ENCODE data around the gene SLC5A3. TPM values are rescaled to one million over a fixed set of nuclear protein-coding genes. Genes with fewer than 3 reads are reported as not detected.

The SLC5A3 gene
- total and polyA plus RNA-seq, 2 of the 8 experiments (the other 6 are each of a cell fraction or from before 2014, with no cell fraction given): 4.0 to 19.4 TPM

DNA sequence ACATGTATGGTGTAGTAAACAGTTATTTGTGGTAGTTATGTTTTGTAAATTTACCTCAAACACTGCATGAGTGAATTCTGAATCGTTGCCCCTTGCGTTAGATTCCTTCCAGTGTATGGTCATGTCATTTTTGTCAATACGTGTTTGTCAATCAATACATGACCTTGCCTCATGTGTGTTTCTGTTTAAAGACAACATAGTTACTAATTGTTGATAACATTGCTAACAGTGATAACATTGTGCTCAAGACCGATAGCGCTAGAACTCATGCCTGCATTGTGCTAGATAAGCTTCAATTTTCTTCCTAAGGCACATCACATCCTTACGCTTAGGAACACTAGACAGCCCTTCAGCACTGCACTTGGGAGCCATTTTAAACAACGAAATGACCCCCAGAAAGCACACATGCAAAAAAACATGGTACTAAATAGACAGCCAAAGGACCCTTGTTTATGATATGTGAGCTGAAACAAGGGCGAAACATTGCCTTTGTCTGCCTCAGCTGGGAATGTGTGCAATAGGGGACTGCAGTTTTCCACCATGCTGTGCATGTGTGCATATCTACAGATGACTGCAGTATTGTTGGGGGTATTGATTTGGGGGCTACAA, 37.3 kb downstream of the SLC5A3 start:
- DNase-seq (ENCODE audit: low read depth in 1 of 2, low spot score in 2 of 2) (no peak), FAIRE-seq (no peak)
- no peak overlapping the region for H4K91ac ChIP-seq (replicated peaks; ENCODE audit: insufficient read length, low read length)
- no peak overlapping the region for H3K27ac ChIP-seq (ENCODE audit: low read depth, low read length)
- H2BK120ac ChIP-seq (replicated peaks; ENCODE audit: low read depth, low read length): no peak overlapping the region
- H4K5ac ChIP-seq (ENCODE audit: insufficient read length, low read depth, low read length): no peak overlapping the region
- ChIA-PET CTCF (ENCODE audit: partially characterized antibody) (interaction anchor here (0.9 to 12.2 kb wide), 5 partner anchors 10 to 220 kb away, joined by 3 to 103 read pairs (median 4); no protein-coding TSS in a partner anchor), POLR2A (ENCODE audit: partially characterized antibody) (interaction anchor here (0.6 kb wide), 2 partner anchors 861 to 1285 kb away, joined by 3 to 4 read pairs; no protein-coding TSS in a partner anchor)
- H3K4me2 ChIP-seq (ENCODE audit: insufficient read depth in 1 of 2, low read depth in 2 of 2, low read length in 2 of 2): no peak overlapping the region
- H3K23ac ChIP-seq (ENCODE audit: insufficient read length): no peak overlapping the region
- peaks cover 0 to 98% of the 10 kb centered on the region in 2 experiments; a peak in 3 of 4 replicates for H3K79me2 ChIP-seq (ENCODE audit: control insufficient read depth in 1 of 2, insufficient read depth in 2 of 2, low read length in 2 of 2)
- no peaks in the 10 kb centered on the region for H3K9me3 ChIP-seq (ENCODE audit: insufficient read depth in 2 of 2, low read depth in 1 of 2, low read length in 1 of 2)
- H2BK5ac ChIP-seq (ENCODE audit: low read depth, low read length): no peak overlapping the region
- no peak overlapping the region for H2AFZ ChIP-seq (ENCODE audit: low read length)
- H2BK15ac ChIP-seq (ENCODE audit: low read length): no peak overlapping the region
- no peak overlapping the region for H2AK5ac ChIP-seq (ENCODE audit: low read depth, low read length)
- WGBS, 2 experiments (ENCODE audit: extremely low coverage in 1 of 2, insufficient coverage in 1 of 2, insufficient read length in 1 of 2, insufficient replicate concordance in 2 of 2, low coverage in 1 of 2, low lambda C conversion rate in 2 of 2, missing lambda C conversion rate in 1 of 2): 88% methylated on average over 8 of the region's 8 CpGs; no CpG with 5 or more reads in 1 of the 2 experiments
- no peak overlapping the region for H3K4ac ChIP-seq (replicated peaks; ENCODE audit: insufficient read length, low read depth, low read length)
- no peak overlapping the region for H2BK20ac ChIP-seq (ENCODE audit: low read length)
- no peak for TF ChIP-seq CBX5 (IDR thresholded peaks at IDR 0.05; ENCODE audit: low read depth, low read length)
- TF ChIP-seq SAP30 (IDR thresholded peaks at IDR 0.05; ENCODE audit: insufficient read depth, insufficient replicate concordance, low read length): no peak
- TF ChIP-seq NRF1 (IDR thresholded peaks at IDR 0.05; ENCODE audit: low read depth, low read length): no peak
- TF ChIP-seq MAFK (IDR thresholded peaks at IDR 0.05; ENCODE audit: low read depth, low read length): no peak
- H3K23me2 ChIP-seq (ENCODE audit: low read depth, low read length): no peaks in the 10 kb centered on the region
- peaks cover 7% of the 10 kb centered on the region for H3K79me1 ChIP-seq (ENCODE audit: low read depth, low read length)
- no peaks in the 10 kb centered on the region for H3K27me3 ChIP-seq (replicated peaks in 1 of 4; ENCODE audit: control insufficient read depth in 3 of 4, extremely low read depth in 1 of 4, insufficient read depth in 3 of 4, low read length in 3 of 4)
- no peak overlapping the region for H3K56ac ChIP-seq (replicated peaks; ENCODE audit: insufficient read length, low read depth, low read length)
- no peaks in the 10 kb centered on the region; a peak in 1 of 8 replicates for H3K36me3 ChIP-seq (ENCODE audit: control insufficient read depth in 2 of 4, insufficient read depth in 4 of 4, low read length in 3 of 4)
- H3K18ac ChIP-seq (ENCODE audit: extremely low read depth, low read length): no peak overlapping the region
- no peak overlapping the region for H3K9ac ChIP-seq (replicated peaks in 1 of 4; ENCODE audit: extremely low read depth in 1 of 4, low read depth in 3 of 4, low read length in 3 of 4)
- H4K8ac ChIP-seq (ENCODE audit: extremely low read depth, insufficient read depth, low read length): no peak overlapping the region
- peaks cover 0 to 19% (median 11%) of the 10 kb centered on the region in 4 experiments; a peak in 3 of 7 replicates for H3K4me1 ChIP-seq (replicated peaks in 1 of 4; ENCODE audit: control insufficient read depth in 3 of 4, insufficient read depth in 4 of 4, low read length in 3 of 4)
- peaks cover 2 to 4% of the 10 kb centered on the region in 2 experiments for H4K20me1 ChIP-seq (replicated peaks in 1 of 2; ENCODE audit: control insufficient read depth in 1 of 2, insufficient read depth in 2 of 2, low read length in 2 of 2)
- no peak overlapping the region for H3K4me3 ChIP-seq (ENCODE audit: extremely low read depth in 1 of 4, insufficient read depth in 2 of 4, low read depth in 3 of 4, low read length in 4 of 4)
- no peak overlapping the region for H2BK12ac ChIP-seq (ENCODE audit: low read depth, low read length)
- H3K14ac ChIP-seq (ENCODE audit: insufficient read length): no peak overlapping the region
